ENCODE results near the gene RYK.

DNA sequence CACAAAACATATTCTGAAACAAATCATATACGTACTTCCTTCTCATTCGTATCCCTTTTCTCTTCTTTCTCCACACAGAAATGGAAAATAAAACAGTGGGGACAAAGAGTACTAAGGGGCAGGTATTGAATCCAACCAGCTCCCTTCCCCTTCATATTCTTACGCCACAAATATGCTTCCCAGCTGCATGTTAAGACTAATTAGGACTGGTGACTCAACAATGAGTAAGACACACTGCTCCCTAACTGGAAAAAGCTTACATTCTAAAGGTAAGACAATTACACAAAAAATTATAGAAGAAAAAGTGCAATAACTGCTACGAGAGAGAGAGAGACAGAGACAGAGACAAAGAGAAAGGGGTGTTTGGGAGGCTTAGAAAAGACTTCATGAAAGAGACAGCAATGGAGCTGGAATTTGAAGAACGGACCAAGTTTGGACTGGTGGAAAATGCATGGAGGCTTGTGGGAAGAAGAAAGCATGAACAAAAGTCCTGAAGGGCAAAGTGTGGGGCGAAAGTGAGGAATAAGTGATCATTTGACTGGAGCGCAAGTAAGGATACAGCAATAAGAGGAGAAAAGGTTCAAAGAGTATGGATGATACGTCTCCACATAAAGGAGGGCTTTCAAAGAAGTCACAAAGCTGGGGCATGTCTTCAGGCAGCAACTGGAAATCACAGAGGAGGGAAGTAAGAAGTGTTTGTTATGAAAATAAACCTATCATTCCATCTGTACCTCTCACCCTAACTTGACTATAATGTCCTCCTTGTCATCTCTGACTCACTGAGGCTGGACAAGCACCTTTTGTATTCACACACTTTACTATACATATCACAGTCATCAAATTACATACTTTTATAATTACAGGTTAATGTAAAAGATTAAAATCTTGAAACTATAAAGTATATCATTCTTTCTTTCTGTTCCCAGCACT is 49.2 kb downstream of the RYK start:
- TF ChIP-seq BCL11B (tag by site-specific recombination; IDR thresholded peaks at IDR 0.05; ENCODE audit: low read depth), result no peak
- TF ChIP-seq SETDB1 (IDR thresholded peaks at IDR 0.05; ENCODE audit: insufficient read length, low read length), result no peak
- no peak for TF ChIP-seq ZNF138 (tag by site-specific recombination; IDR thresholded peaks at IDR 0.05; ENCODE audit: borderline replicate concordance)
- no peak for TF ChIP-seq SALL2 (tag by site-specific recombination; IDR thresholded peaks at IDR 0.05; ENCODE audit: borderline replicate concordance)
- TF ChIP-seq, protein P1, sequence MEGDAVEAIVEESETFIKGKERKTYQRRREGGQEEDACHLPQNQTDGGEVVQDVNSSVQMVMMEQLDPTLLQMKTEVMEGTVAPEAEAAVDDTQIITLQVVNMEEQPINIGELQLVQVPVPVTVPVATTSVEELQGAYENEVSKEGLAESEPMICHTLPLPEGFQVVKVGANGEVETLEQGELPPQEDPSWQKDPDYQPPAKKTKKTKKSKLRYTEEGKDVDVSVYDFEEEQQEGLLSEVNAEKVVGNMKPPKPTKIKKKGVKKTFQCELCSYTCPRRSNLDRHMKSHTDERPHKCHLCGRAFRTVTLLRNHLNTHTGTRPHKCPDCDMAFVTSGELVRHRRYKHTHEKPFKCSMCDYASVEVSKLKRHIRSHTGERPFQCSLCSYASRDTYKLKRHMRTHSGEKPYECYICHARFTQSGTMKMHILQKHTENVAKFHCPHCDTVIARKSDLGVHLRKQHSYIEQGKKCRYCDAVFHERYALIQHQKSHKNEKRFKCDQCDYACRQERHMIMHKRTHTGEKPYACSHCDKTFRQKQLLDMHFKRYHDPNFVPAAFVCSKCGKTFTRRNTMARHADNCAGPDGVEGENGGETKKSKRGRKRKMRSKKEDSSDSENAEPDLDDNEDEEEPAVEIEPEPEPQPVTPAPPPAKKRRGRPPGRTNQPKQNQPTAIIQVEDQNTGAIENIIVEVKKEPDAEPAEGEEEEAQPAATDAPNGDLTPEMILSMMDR (tag by site-specific recombination; IDR thresholded peaks at IDR 0.05), result no peak
- no peak for TF ChIP-seq REST (tag by site-specific recombination; IDR thresholded peaks at IDR 0.05)
- TF ChIP-seq, protein P2, sequence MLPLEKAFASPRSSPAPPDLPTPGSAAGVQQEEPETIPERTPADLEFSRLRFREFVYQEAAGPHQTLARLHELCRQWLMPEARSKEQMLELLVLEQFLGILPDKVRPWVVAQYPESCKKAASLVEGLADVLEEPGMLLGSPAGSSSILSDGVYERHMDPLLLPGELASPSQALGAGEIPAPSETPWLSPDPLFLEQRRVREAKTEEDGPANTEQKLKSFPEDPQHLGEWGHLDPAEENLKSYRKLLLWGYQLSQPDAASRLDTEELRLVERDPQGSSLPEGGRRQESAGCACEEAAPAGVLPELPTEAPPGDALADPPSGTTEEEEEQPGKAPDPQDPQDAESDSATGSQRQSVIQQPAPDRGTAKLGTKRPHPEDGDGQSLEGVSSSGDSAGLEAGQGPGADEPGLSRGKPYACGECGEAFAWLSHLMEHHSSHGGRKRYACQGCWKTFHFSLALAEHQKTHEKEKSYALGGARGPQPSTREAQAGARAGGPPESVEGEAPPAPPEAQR (tag by site-specific recombination; IDR thresholded peaks at IDR 0.05), result no peak

Measured in HEK293 (cell line).